Activated CD4-positive, alpha-beta memory T cell treated with anti-CD3 and anti-CD28 coated beads for 36 hours (primary cell): ENCODE results near the gene TICAM1. TPM values are rescaled to one million over a fixed set of nuclear protein-coding genes. Genes with fewer than 3 reads are reported as not detected.
"Not testable (repeated sequence)": the region's sequence is repeated elsewhere in the genome, so short reads cannot be mapped to it uniquely, and the experiment has no call there.

Experiments used
- CTCF ChIA-PET: fragments of 350-600 bp; sonication (Branson Sonifier 250); formaldehyde crosslinking; loops from one replicate; lab custom pipeline; 2021; ENCODE audit warnings: antibody characterized with exemption, inconsistent platforms; lab: Charles Lee
- POLR2A ChIA-PET: fragments of 350-600 bp; sonication (Branson Sonifier 250); formaldehyde crosslinking; loops from one replicate; lab custom pipeline; 2021; ENCODE audit warnings: antibody characterized with exemption; lab: Charles Lee
- DNase-seq: peaks from one replicate; pipeline ENCODE4 v3.0.0-alpha.2; 2020
- H3K27ac Mint-ChIP-seq: one replicate; pipeline ENCODE4 v1.8.0; 2021; ENCODE audit warnings: mixed read lengths
- H3K27me3 Mint-ChIP-seq: one replicate; pipeline ENCODE4 v1.8.0; 2021; ENCODE audit warnings: mixed read lengths
- H3K36me3 Mint-ChIP-seq: one replicate; pipeline ENCODE4 v1.8.0; 2021; ENCODE audit warnings: mixed read lengths
- H3K4me1 Mint-ChIP-seq: one replicate; pipeline ENCODE4 v1.8.0; 2021; ENCODE audit warnings: low read depth, mixed read lengths
- H3K4me3 Mint-ChIP-seq: one replicate; pipeline ENCODE4 v1.8.0; 2021; ENCODE audit warnings: mild to moderate bottlenecking, mixed read lengths
- H3K9me3 Mint-ChIP-seq: one replicate; pipeline ENCODE4 v1.8.0; 2021; ENCODE audit warnings: mixed read lengths
- intact Hi-C: fragments of 100-400 bp; cut with micrococcal nuclease; formaldehyde crosslinking; loops from one replicate; pipeline ENCODE4 v1.15.1; 2023
- total RNA-seq, 2 experiments: library from RNA; stranded (reverse); gene quantifications; one replicate each; pipeline ENCODE4 v1.2.3, GENCODE V29; 2021

The TICAM1 gene
- total RNA-seq, 2 experiments from 2014 or later = 24.0 to 25.4 TPM

- no peak overlapping the region for H3K27ac Mint-ChIP-seq
- no peak overlapping the region for H3K4me3 Mint-ChIP-seq
- POLR2A ChIA-PET = interaction anchor here (0.6 kb wide), 1 partner anchor 76 kb away, joined by 3 read pairs; no protein-coding TSS in a partner anchor
- CTCF ChIA-PET = interaction anchor here (0.6 to 5.1 kb wide), 12 partner anchors 9 to 332 kb away, joined by 3 to 35 read pairs (median 3); partner anchors contain the start of genes FEM1A and HDGFL2
- intact Hi-C loops = loop anchor here (1.0 kb wide), 1 partner anchor 72 kb away; no protein-coding TSS in a partner anchor
- no peaks in the 10 kb centered on the region for H3K9me3 Mint-ChIP-seq
- no peaks in the 10 kb centered on the region for H3K27me3 Mint-ChIP-seq
- H3K36me3 Mint-ChIP-seq = peaks cover 2% of the 10 kb centered on the region
- peak; percentile 73 for DNase-seq
- H3K4me1 Mint-ChIP-seq = no peaks in the 10 kb centered on the region
These were observed 27.5 kb downstream of the TICAM1 start for GRCh38 chr19:4803736-4804695.

DNA sequence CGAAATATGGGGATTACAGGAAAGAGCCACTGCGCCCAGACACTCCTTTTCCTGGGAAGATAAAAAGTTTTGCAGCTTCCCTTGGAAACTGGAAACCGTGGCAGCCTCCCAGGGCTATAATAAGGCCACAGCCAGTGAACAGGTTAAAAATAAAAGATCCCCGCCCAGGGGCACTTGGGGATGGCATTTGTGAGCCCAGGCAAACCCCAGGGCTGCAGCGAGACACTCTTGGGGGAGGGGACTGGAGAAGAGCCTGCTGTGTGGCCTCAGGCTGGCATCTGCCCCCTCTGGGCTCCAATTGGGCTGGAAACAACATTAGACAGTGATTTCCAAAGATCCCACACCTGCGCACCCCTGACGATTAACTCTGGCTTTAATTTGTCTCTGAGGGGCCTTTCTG lies 28.8 kb downstream of the TICAM1 start:
- no peaks in the 10 kb centered on the region for H3K27me3 Mint-ChIP-seq
- intact Hi-C loops = no loop called here
- no peak overlapping the region for H3K4me3 Mint-ChIP-seq
- ChIA-PET POLR2A (no interaction called here), CTCF (interaction anchor here (0.6 to 5.1 kb wide), 3 partner anchors 7 to 70 kb away, joined by 9 to 30 read pairs (median 17); no protein-coding TSS in a partner anchor)
- no peaks in the 10 kb centered on the region for H3K4me1 Mint-ChIP-seq
- no peaks in the 10 kb centered on the region for H3K9me3 Mint-ChIP-seq
- H3K36me3 Mint-ChIP-seq = peaks cover 5% of the 10 kb centered on the region
- no peak for DNase-seq
- no peak overlapping the region for H3K27ac Mint-ChIP-seq

DNA sequence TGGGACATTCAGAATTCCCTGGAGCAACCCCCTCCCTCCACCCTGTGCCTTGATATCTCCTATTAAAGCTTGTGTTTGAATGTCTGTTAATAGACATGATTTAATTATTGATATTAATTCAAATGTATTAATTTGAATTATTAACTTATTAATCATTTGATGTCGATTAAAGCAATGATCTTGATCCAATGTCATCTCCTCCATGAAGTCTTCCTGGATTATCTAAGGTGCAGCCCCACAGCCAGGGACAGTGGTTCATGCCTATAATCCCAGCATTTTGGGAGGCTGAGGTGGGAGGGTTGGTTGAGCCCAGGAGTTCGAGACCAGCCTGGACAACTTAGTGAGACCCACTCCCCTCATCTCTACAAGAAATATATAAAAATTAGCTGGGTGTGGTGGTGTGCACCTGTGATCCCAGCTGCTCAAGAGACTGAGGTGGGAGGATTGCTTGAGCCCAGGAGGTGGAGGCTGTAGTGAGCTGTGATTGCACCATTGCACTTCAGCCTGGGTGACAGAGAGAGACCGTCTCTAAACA lies 30.4 kb downstream of the TICAM1 start:
- CTCF ChIA-PET = interaction anchor here (0.7 to 5.1 kb wide), 8 partner anchors 9 to 227 kb away, joined by 3 to 30 read pairs (median 5); partner anchors contain the start of gene FEM1A
- Mint-ChIP-seq H3K27me3 (no peaks in the 10 kb centered on the region), H3K27ac (no peak overlapping the region), H3K4me3 (no peak overlapping the region), H3K9me3 (no peaks in the 10 kb centered on the region), H3K36me3 (peaks cover 12% of the 10 kb centered on the region), H3K4me1 (peaks cover 6% of the 10 kb centered on the region)
- intact Hi-C loops = no loop called here
- POLR2A ChIA-PET = no interaction called here
- DNase-seq = no peak

- DNase-seq = no peak
- Mint-ChIP-seq H3K4me3 (no peak overlapping the region), H3K9me3 (no peaks in the 10 kb centered on the region), H3K27me3 (no peaks in the 10 kb centered on the region), H3K27ac (no peak overlapping the region), H3K4me1 (peaks cover 9% of the 10 kb centered on the region), H3K36me3 (peaks cover 12% of the 10 kb centered on the region)
- CTCF ChIA-PET = interaction anchor here (0.9 to 5.1 kb wide), 7 partner anchors 9 to 163 kb away, joined by 3 to 30 read pairs (median 6); partner anchors contain the start of gene FEM1A
- POLR2A ChIA-PET = interaction anchor here (1.0 to 1.2 kb wide), 2 partner anchors 9 to 60 kb away, joined by 3 to 4 read pairs; partner anchors contain the start of gene FEM1A
- intact Hi-C loops = no loop called here
These were observed 30.9 kb downstream of the TICAM1 start for GRCh38 chr19:4800591-4801081.

DNA sequence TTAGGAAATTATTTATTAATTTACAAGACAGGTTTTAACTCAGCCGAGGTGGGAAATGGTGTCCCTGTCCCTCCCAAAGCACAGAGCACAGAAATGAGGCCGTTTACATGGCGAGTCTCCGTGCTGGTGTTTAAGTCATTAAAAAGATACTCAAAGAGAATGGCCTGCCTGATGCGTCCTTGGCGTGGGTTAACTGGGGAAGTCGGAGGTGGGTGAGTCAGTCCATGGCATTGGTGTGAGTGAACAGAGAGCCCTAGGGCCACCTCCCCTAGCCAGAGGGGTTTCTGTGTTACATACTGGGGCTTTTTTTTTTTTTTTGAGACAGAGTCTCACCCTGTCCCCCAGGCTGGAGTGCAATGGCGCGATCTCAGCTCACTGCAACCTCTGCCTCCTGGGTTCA lies 36.1 kb downstream of the TICAM1 start:
- Mint-ChIP-seq H3K27me3 (no peaks in the 10 kb centered on the region), H3K9me3 (no peaks in the 10 kb centered on the region), H3K27ac (no peak overlapping the region), H3K4me3 (no peak overlapping the region), H3K4me1 (peaks cover 43% of the 10 kb centered on the region), H3K36me3 (peaks cover 37% of the 10 kb centered on the region)
- ChIA-PET CTCF (interaction anchor here (1.9 kb wide), 1 partner anchor 14 kb away, joined by 8 read pairs; no protein-coding TSS in a partner anchor), POLR2A (no interaction called here)
- intact Hi-C loops = no loop called here
- DNase-seq = no peak

- no peaks in the 10 kb centered on the region for H3K27me3 Mint-ChIP-seq
- DNase-seq = no peak
- ChIA-PET POLR2A (no interaction called here), CTCF (interaction anchor here (1.9 kb wide), 1 partner anchor 14 kb away, joined by 8 read pairs; no protein-coding TSS in a partner anchor)
- H3K27ac Mint-ChIP-seq = no peak overlapping the region
- intact Hi-C loops = loop anchor here (5.0 kb wide), 1 partner anchor 323 kb away; the partner anchor contains the start of gene HDGFL2
- peaks cover 43% of the 10 kb centered on the region for H3K4me1 Mint-ChIP-seq
- no peak overlapping the region for H3K4me3 Mint-ChIP-seq
- no peaks in the 10 kb centered on the region for H3K9me3 Mint-ChIP-seq
- peaks cover 37% of the 10 kb centered on the region for H3K36me3 Mint-ChIP-seq
These were observed 36.5 kb downstream of the TICAM1 start for GRCh38 chr19:4794971-4795370.

DNA sequence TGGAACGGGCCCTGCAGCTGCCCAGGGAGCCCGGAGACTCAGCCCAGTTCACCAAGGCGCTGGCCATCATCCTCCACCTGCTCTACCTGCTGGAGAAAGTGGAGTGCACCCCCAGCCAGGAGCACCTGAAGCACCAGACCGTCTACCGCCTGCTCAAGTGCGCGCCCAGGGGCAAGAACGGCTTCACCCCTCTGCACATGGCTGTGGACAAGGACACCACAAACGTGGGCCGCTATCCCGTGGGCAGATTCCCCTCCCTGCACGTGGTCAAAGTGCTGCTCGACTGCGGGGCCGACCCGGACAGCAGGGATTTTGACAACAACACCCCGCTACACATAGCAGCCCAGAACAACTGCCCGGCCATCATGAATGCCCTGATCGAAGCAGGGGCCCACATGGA lies 38.2 kb downstream of the TICAM1 start:
- H3K36me3 Mint-ChIP-seq = peaks cover 32% of the 10 kb centered on the region
- H3K27me3 Mint-ChIP-seq, H3K9me3 Mint-ChIP-seq, CTCF ChIA-PET, H3K27ac Mint-ChIP-seq, DNase-seq: not testable (repeated sequence)
- H3K4me3 Mint-ChIP-seq = peak overlapping the region; percentile 80
- intact Hi-C loops = loop anchor here (5.0 kb wide), 1 partner anchor 321 kb away; the partner anchor contains the start of gene HDGFL2
- H3K4me1 Mint-ChIP-seq = peaks cover 43% of the 10 kb centered on the region
- POLR2A ChIA-PET = interaction anchor here (1.1 to 2.6 kb wide), 2 partner anchors 14 to 69 kb away, joined by 3 to 13 read pairs; partner anchors contain the start of gene DPP9

DNA sequence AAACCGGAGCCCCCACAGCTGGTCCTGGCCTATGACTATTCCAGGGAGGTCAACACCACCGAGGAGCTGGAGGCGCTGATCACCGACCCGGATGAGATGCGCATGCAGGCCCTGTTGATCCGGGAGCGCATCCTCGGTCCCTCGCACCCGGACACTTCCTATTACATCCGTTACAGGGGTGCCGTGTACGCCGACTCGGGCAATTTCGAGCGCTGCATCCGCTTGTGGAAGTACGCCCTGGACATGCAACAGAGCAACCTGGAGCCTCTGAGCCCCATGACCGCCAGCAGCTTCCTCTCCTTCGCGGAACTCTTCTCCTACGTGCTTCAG lies 38.7 kb downstream of the TICAM1 start:
- CTCF ChIA-PET = interaction anchor here (0.8 to 7.6 kb wide), 3 partner anchors 13 to 62 kb away, joined by 3 to 161 read pairs (median 35); no protein-coding TSS in a partner anchor
- intact Hi-C loops = loop anchor here (5.0 kb wide), 1 partner anchor 321 kb away; the partner anchor contains the start of gene HDGFL2
- POLR2A ChIA-PET = interaction anchor here (1.1 to 2.6 kb wide), 3 partner anchors 14 to 119 kb away, joined by 3 to 13 read pairs (median 4); partner anchors contain the start of gene DPP9
- H3K9me3 Mint-ChIP-seq, H3K27me3 Mint-ChIP-seq, DNase-seq: not testable (repeated sequence)
- H3K4me3 Mint-ChIP-seq = peak overlapping the region; percentile 80
- H3K27ac Mint-ChIP-seq = peak overlapping the region; percentile 56
- peaks cover 43% of the 10 kb centered on the region for H3K4me1 Mint-ChIP-seq
- H3K36me3 Mint-ChIP-seq = peaks cover 32% of the 10 kb centered on the region

DNA sequence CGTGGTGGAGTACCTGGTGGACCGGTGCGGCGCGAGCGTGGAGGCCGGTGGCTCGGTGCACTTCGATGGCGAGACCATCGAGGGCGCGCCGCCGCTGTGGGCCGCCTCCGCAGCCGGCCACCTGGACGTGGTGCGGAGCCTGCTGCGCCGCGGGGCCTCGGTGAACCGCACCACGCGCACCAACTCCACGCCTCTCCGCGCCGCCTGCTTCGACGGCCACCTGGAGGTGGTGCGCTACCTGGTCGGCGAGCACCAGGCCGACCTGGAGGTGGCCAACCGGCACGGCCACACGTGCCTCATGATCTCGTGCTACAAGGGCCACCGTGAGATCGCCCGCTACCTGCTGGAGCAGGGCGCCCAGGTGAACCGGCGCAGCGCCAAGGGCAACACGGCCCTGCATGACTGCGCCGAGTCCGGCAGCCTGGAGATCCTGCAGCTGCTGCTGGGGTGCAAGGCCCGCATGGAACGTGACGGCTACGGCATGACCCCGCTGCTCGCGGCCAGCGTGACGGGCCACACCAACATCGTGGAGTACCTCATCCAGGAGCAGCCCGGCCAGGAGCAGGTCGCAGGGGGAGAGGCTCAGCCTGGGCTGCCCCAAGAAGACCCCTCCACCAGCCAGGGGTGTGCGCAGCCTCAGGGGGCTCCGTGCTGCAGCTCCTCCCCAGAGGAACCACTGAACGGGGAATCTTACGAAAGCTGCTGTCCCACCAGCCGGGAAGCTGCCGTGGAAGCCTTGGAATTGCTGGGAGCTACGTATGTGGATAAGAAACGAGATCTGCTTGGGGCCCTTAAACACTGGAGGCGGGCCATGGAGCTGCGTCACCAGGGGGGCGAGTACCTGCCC lies 39.3 kb downstream of the TICAM1 start:
- Mint-ChIP-seq H3K4me3 (peak overlapping the region; percentile 80), H3K4me1 (peaks cover 43% of the 10 kb centered on the region), H3K27ac (peak overlapping the region; percentile 57), H3K36me3 (peaks cover 32% of the 10 kb centered on the region)
- CTCF ChIA-PET = interaction anchor here (0.7 to 7.6 kb wide), 15 partner anchors 13 to 390 kb away, joined by 3 to 161 read pairs (median 3); partner anchors contain the start of gene DPP9
- DNase-seq, H3K27me3 Mint-ChIP-seq, H3K9me3 Mint-ChIP-seq: not testable (repeated sequence)
- intact Hi-C loops = loop anchor here (5.0 kb wide), 1 partner anchor 320 kb away; the partner anchor contains the start of gene HDGFL2
- POLR2A ChIA-PET = interaction anchor here (1.0 to 2.6 kb wide), 4 partner anchors 8 to 120 kb away, joined by 3 to 13 read pairs (median 4); partner anchors contain the start of gene DPP9

DNA sequence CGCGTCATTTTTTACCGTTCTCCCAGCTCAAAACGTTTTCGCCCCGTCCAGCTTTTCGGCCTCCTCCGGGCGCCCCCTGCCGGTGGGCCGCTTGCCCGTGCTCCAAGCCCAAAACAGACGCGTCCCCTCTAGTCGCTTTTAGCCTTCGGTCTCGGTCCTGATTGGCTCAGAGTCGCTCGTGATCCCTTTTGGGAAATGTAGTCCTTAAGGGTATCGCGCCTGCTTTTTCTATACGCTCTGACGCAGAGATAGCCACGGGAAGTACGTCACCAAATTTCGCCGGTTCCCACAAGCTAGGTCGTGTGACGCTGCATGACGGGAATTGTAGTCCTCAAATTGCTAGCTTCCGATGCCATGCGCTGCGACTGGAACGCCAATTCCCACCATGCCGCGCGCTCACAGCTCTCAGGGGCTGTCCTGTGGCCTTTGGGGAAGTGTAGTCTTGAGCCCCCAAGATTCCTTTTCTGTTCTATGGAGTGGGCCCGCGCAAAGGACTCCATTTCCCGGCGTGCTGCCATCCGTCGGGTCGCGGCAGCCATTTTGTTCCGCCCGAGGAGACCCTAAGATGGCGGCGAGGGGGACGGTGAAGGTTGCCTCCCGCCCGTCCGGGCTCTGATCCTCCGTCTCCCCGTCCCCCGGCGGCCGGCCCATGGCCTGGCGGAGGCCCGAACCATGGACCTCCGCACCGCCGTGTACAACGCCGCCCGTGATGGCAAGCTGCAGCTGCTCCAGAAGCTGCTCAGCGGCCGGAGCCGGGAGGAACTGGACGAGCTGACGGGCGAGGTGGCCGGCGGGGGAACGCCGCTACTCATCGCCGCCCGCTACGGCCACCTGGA lies 40.1 kb downstream of the TICAM1 start, which contains the start of gene FEM1A:
FEM1A (plus strand) TSS at position 552 of the 836 bp plus-strand sequence; CDS start at position 673, 121 bp downstream.
- H3K9me3 Mint-ChIP-seq = no peaks in the 10 kb centered on the region
- intact Hi-C loops = loop anchor here (1.0 to 5.0 kb wide), 4 partner anchors 59 to 319 kb away; partner anchors contain the start of genes HDGFL2 and MYDGF
- H3K36me3 Mint-ChIP-seq = peaks cover 27% of the 10 kb centered on the region
- peak within 1 kb of the TSS; percentile 80 for H3K4me3 Mint-ChIP-seq
- DNase-seq = peak; percentile 99
- H3K4me1 Mint-ChIP-seq = peaks cover 38% of the 10 kb centered on the region
- no peaks in the 10 kb centered on the region for H3K27me3 Mint-ChIP-seq
- ChIA-PET POLR2A (interaction anchor here (1.0 to 2.6 kb wide), 5 partner anchors 9 to 320 kb away, joined by 3 to 13 read pairs (median 4); partner anchors contain the start of gene DPP9), CTCF (interaction anchor here (0.6 to 7.6 kb wide), 42 partner anchors 9 to 898 kb away, joined by 3 to 161 read pairs (median 4); partner anchors contain the start of genes DPP9, HDGFL2, KDM4B and RPL36)
- H3K27ac Mint-ChIP-seq = peak within 1 kb of the TSS; percentile 81
